ENCODE results near the gene C2orf78.

C2orf78 gene

DNA sequence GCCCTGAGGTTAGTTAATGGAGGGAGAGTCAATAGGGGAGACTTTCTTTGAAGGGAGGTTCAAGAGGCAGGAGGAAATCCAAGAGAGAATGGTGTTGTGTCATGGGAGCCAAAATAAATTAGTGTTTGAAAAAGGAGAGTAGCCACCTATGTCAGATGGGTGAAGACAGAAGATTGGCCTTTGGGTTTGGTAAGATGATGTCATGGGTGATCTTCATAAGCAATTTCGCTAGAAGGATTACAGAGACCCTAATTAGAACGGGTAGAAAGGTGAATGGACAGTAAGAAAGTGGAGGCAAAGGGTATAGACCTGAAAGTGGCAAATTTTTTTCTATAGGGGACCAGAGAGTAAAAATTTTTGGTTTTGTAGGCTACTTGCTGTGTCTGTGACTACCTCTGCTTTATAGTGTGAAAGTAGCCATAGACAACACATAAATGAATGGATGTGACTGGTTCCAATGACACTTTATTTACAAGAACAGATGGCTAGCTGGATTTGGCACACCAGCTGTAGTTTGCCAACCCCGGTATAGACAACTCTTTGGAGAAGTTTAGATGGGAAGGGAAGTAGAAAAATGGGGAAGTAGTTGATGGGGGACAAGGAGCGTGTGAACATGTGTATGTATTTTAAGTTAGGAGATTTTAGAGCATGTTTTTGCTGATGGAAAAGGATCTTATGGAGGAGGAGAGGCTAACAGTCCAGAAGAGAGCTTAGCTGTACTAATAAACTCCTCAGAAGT lies 54.0 kb downstream of the C2orf78 start:
- H3K9me3 ChIP-seq (ENCODE audit: control insufficient read depth, low read length) = no peaks in the 10 kb centered on the region
- H3K27ac ChIP-seq (ENCODE audit: low read depth, low read length, severe bottlenecking) = no peak overlapping the region
- 90 to 94% methylated on average over 4 of the region's 4 CpGs for WGBS, 2 experiments (ENCODE audit: insufficient coverage in 2 of 2)
- no peaks in the 10 kb centered on the region for H3K4me1 ChIP-seq (ENCODE audit: control insufficient read depth, insufficient read depth, low read length, poor library complexity, severe bottlenecking)
- peaks cover 53% of the 10 kb centered on the region for H3K36me3 ChIP-seq (ENCODE audit: control insufficient read depth, insufficient read depth, low read length)
- no peak overlapping the region for H3K4me3 ChIP-seq (ENCODE audit: extremely low read depth, insufficient read depth, low read length, poor library complexity, severe bottlenecking)

DNA sequence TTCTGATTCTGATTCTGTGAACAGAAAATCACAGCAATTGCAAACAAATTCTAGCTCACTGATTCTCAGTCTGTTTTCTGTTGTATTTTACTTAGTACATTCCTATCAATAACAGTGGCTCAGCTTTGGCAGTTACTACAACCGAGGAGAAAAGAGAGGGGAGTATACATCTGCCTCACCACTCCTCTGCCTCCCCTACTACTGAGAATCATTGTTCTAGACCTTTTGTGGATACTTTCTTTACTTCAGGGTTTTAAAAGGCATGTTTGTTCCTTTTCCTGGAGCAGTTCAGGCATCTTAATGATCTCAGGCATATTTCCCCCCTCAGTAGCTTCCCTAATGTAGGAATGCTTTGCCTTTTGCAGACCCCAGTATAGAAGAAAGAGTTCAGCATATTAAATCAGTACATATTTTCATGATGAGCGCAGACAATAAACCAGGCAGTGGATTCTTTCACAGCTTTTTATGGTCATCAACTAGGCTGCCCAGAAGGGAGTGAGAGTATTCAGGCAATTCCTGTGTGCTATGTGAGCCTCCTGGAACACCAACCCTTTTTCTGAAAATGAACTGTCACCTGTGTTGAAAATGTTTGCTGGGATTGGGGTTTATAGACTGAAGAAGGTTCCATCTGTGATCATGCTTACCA lies 55.0 kb downstream of the C2orf78 start:
- H3K36me3 ChIP-seq (ENCODE audit: control insufficient read depth, insufficient read depth, low read length) = peaks cover 45% of the 10 kb centered on the region
- H3K9me3 ChIP-seq (ENCODE audit: control insufficient read depth, low read length) = no peaks in the 10 kb centered on the region
- no peak overlapping the region for H3K27ac ChIP-seq (ENCODE audit: low read depth, low read length, severe bottlenecking)
- WGBS, 2 experiments (ENCODE audit: insufficient coverage in 2 of 2) = no CpG with 5 or more reads among the region's 2 CpGs
- H3K4me3 ChIP-seq (ENCODE audit: extremely low read depth, insufficient read depth, low read length, poor library complexity, severe bottlenecking) = no peak overlapping the region
- H3K4me1 ChIP-seq (ENCODE audit: control insufficient read depth, insufficient read depth, low read length, poor library complexity, severe bottlenecking) = no peaks in the 10 kb centered on the region

GRCh38 chr2:73839653-73840411 lies 55.8 kb downstream of the C2orf78 start:
- H3K36me3 ChIP-seq (ENCODE audit: control insufficient read depth, insufficient read depth, low read length) = peaks cover 47% of the 10 kb centered on the region
- H3K4me3 ChIP-seq (ENCODE audit: extremely low read depth, insufficient read depth, low read length, poor library complexity, severe bottlenecking) = no peak overlapping the region
- no peaks in the 10 kb centered on the region for H3K9me3 ChIP-seq (ENCODE audit: control insufficient read depth, low read length)
- no peaks in the 10 kb centered on the region for H3K4me1 ChIP-seq (ENCODE audit: control insufficient read depth, insufficient read depth, low read length, poor library complexity, severe bottlenecking)
- H3K27ac ChIP-seq (ENCODE audit: low read depth, low read length, severe bottlenecking) = no peak overlapping the region
- WGBS, 2 experiments (ENCODE audit: insufficient coverage in 2 of 2) = 69 to 94% methylated on average over 2 of the region's 3 CpGs

GRCh38 chr2:73841912-73842738 lies 58.1 kb downstream of the C2orf78 start:
- Histone ChIP-seq H3K4me3 (ENCODE audit: extremely low read depth, insufficient read depth, low read length, poor library complexity, severe bottlenecking) (no peak overlapping the region), H3K9me3 (ENCODE audit: control insufficient read depth, low read length) (no peaks in the 10 kb centered on the region)
- WGBS, 2 experiments (ENCODE audit: insufficient coverage in 2 of 2) = 92 to 96% methylated on average over 2 to 3 of the region's 5 CpGs

DNA sequence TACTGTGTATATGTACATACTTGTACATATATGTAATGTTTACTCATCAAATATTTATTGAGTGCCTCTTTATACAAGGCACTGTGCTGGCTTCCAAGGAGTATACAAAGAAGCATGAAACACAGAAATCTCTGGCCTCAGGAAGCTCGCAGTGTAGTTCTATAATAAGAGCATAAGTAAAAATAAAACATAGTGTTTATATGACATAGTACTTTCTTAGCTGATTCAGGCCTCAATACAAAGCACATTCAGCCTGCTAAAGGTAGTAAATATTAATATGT lies 58.7 kb downstream of the C2orf78 start:
- WGBS, 2 experiments (ENCODE audit: insufficient coverage in 2 of 2) = no CpG with 5 or more reads among the region's 1 CpG
- no peak overlapping the region for H3K4me3 ChIP-seq (ENCODE audit: extremely low read depth, insufficient read depth, low read length, poor library complexity, severe bottlenecking)
- peaks cover 63% of the 10 kb centered on the region for H3K36me3 ChIP-seq (ENCODE audit: control insufficient read depth, insufficient read depth, low read length)
- H3K4me1 ChIP-seq (ENCODE audit: control insufficient read depth, insufficient read depth, low read length, poor library complexity, severe bottlenecking) = no peaks in the 10 kb centered on the region
- no peak overlapping the region for H3K27ac ChIP-seq (ENCODE audit: low read depth, low read length, severe bottlenecking)
- H3K9me3 ChIP-seq (ENCODE audit: control insufficient read depth, low read length) = no peaks in the 10 kb centered on the region

More at GRCh38 chr2:73841912-73842738, 58.1 kb downstream of the C2orf78 start:
- Histone ChIP-seq H3K27ac (ENCODE audit: low read depth, low read length, severe bottlenecking) (no peak overlapping the region), H3K36me3 (ENCODE audit: control insufficient read depth, insufficient read depth, low read length) (peaks cover 58% of the 10 kb centered on the region), H3K4me1 (ENCODE audit: control insufficient read depth, insufficient read depth, low read length, poor library complexity, severe bottlenecking) (no peaks in the 10 kb centered on the region)

- WGBS, 2 experiments (ENCODE audit: insufficient coverage in 2 of 2) = 93 to 100% methylated on average over 1 to 2 of the region's 2 CpGs
- no peak overlapping the region for H3K27ac ChIP-seq (ENCODE audit: low read depth, low read length, severe bottlenecking)
- H3K9me3 ChIP-seq (ENCODE audit: control insufficient read depth, low read length) = no peaks in the 10 kb centered on the region
- H3K36me3 ChIP-seq (ENCODE audit: control insufficient read depth, insufficient read depth, low read length) = peaks cover 72% of the 10 kb centered on the region
- H3K4me1 ChIP-seq (ENCODE audit: control insufficient read depth, insufficient read depth, low read length, poor library complexity, severe bottlenecking) = no peaks in the 10 kb centered on the region
- H3K4me3 ChIP-seq (ENCODE audit: extremely low read depth, insufficient read depth, low read length, poor library complexity, severe bottlenecking) = no peak overlapping the region
Measured at GRCh38 chr2:73844087-73844486, 60.1 kb downstream of the C2orf78 start.

GRCh38 chr2:73850009-73850408 lies 66.0 kb downstream of the C2orf78 start:
- Histone ChIP-seq H3K4me3 (ENCODE audit: extremely low read depth, insufficient read depth, low read length, poor library complexity, severe bottlenecking) (no peak overlapping the region), H3K27ac (ENCODE audit: low read depth, low read length, severe bottlenecking) (no peak overlapping the region), H3K9me3 (ENCODE audit: control insufficient read depth, low read length) (no peaks in the 10 kb centered on the region), H3K4me1 (ENCODE audit: control insufficient read depth, insufficient read depth, low read length, poor library complexity, severe bottlenecking) (peaks cover 4% of the 10 kb centered on the region), H3K36me3 (ENCODE audit: control insufficient read depth, insufficient read depth, low read length) (peaks cover 83% of the 10 kb centered on the region)
- 83 to 90% methylated on average over 1 to 2 of the region's 2 CpGs for WGBS, 2 experiments (ENCODE audit: insufficient coverage in 2 of 2)

GRCh38 chr2:73851274-73851673 lies 67.3 kb downstream of the C2orf78 start:
- WGBS, 2 experiments (ENCODE audit: insufficient coverage in 2 of 2) = 83 to 92% methylated on average over 1 to 2 of the region's 3 CpGs
- Histone ChIP-seq H3K4me1 (ENCODE audit: control insufficient read depth, insufficient read depth, low read length, poor library complexity, severe bottlenecking) (peaks cover 4% of the 10 kb centered on the region), H3K27ac (ENCODE audit: low read depth, low read length, severe bottlenecking) (no peak overlapping the region), H3K4me3 (ENCODE audit: extremely low read depth, insufficient read depth, low read length, poor library complexity, severe bottlenecking) (no peak overlapping the region), H3K36me3 (ENCODE audit: control insufficient read depth, insufficient read depth, low read length) (peaks cover 83% of the 10 kb centered on the region), H3K9me3 (ENCODE audit: control insufficient read depth, low read length) (no peaks in the 10 kb centered on the region)

DNA sequence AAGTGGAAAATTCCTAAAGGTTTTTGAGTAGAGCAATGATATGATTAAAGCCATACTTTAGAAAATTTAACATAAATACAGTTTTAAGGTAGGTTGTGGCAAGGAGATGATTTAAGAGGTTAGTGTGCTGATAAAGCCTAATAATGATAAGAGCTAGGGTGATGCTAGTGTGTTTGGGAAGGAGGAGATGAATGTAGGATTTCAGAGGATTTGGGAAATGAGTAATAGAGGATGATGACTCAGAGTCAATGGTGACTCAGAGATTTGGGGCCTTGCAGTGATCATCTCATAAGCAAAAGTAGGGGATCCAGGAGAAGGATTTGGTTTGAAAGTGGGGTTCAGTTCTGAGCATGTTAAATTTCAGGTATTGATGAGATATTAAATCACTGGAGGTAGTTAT lies 68.0 kb downstream of the C2orf78 start:
- no peaks in the 10 kb centered on the region for H3K9me3 ChIP-seq (ENCODE audit: control insufficient read depth, low read length)
- peaks cover 83% of the 10 kb centered on the region for H3K36me3 ChIP-seq (ENCODE audit: control insufficient read depth, insufficient read depth, low read length)
- H3K4me3 ChIP-seq (ENCODE audit: extremely low read depth, insufficient read depth, low read length, poor library complexity, severe bottlenecking) = no peak overlapping the region
- H3K27ac ChIP-seq (ENCODE audit: low read depth, low read length, severe bottlenecking) = peak overlapping the region; percentile 37
- H3K4me1 ChIP-seq (ENCODE audit: control insufficient read depth, insufficient read depth, low read length, poor library complexity, severe bottlenecking) = peaks cover 4% of the 10 kb centered on the region

DNA sequence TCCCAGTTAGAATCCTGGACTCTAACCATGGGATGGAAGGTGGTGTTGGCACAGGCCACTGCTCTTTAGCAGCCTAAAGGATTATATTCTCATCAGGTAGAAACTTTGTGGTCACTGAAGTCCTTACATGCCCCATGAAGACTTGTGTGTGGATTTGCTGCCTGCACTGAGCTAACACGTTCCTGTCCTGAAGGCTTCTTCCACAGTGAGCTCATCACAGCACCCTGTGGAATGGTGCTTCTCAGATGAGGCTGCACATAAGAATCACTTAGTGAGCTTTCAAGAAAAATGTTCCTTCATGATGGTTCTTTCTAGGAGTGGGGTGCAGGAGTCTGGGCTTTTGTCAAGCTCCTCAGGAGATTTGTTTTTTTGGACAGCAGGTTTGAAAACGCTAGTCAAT lies 71.5 kb downstream of the C2orf78 start:
- peaks cover 64% of the 10 kb centered on the region for H3K36me3 ChIP-seq (ENCODE audit: control insufficient read depth, insufficient read depth, low read length)
- no peak overlapping the region for H3K4me3 ChIP-seq (ENCODE audit: extremely low read depth, insufficient read depth, low read length, poor library complexity, severe bottlenecking)
- H3K9me3 ChIP-seq (ENCODE audit: control insufficient read depth, low read length) = no peaks in the 10 kb centered on the region
- peaks cover 4% of the 10 kb centered on the region for H3K4me1 ChIP-seq (ENCODE audit: control insufficient read depth, insufficient read depth, low read length, poor library complexity, severe bottlenecking)
- no peak overlapping the region for H3K27ac ChIP-seq (ENCODE audit: low read depth, low read length, severe bottlenecking)
- WGBS, 2 experiments (ENCODE audit: insufficient coverage in 2 of 2) = 100% methylated on average over 1 of the region's 2 CpGs

All from mesodermal cell (in vitro differentiated cells).